IMR-90 (cell line): Measurements from ENCODE around the gene CDC14A. TPM values are rescaled to one million over a fixed set of nuclear protein-coding genes. Genes with fewer than 3 reads are reported as not detected.
A peak's percentile ranks its signal among the peaks of the same experiment; 100 is the strongest.

Experiments
- ATAC-seq: fragments of 200-7000 bp; cut with Tn5 transposase; 2 replicates; pipeline ENCODE4 v1.9.1; 2020; ENCODE audit warnings: low read depth, mild to moderate bottlenecking, moderate library complexity
- BruUV-seq: library from RNA; stranded (reverse); fragments of 400-500 nt; replicated peaks from 2 replicates; lab custom pipeline; 2021; lab: Mats Ljungman, UMichigan
- CTCF ChIA-PET: fragments of 300-600 bp; formaldehyde crosslinking; extraction: SDS; loops from one replicate; lab custom pipeline; 2021; ENCODE audit warnings: antibody characterized with exemption; lab: Yijun Ruan, JAX
- POLR2A ChIA-PET: fragments of 300-600 bp; sonication (Branson Sonifier 250); formaldehyde crosslinking; loops from one replicate; lab custom pipeline; 2022; ENCODE audit warnings: antibody characterized with exemption; ENCODE audit not compliant: unreplicated experiment; lab: Charles Lee
- DNase-seq: peaks from one replicate; pipeline ENCODE4 v3.0.0; 2013
- H2AFZ ChIP-seq: replicated peaks from 2 replicates; pipeline ENCODE3; 2013; ENCODE audit warnings: low read length, mild to moderate bottlenecking; ENCODE audit not compliant: poor library complexity
- H2AK5ac ChIP-seq: 2 replicates; pipeline ENCODE4 v1.6.1; 2013; ENCODE audit warnings: low read depth, low read length, inconsistent platforms
- H2AK9ac ChIP-seq: replicated peaks from 2 replicates; pipeline ENCODE3; 2013; ENCODE audit warnings: mild to moderate bottlenecking, low read depth, low read length, moderate library complexity; ENCODE audit not compliant: poor library complexity
- H2BK120ac ChIP-seq: 2 replicates; pipeline ENCODE4 v1.6.1; 2013; ENCODE audit warnings: low read depth, low read length, inconsistent platforms
- H2BK15ac ChIP-seq: 3 replicates; pipeline ENCODE4 v1.6.1; 2013; ENCODE audit warnings: low read depth, low read length, inconsistent platforms
- H2BK20ac ChIP-seq: 2 replicates; pipeline ENCODE4 v1.6.1; 2013; ENCODE audit warnings: low read depth, mild to moderate bottlenecking, inconsistent platforms, low read length, moderate library complexity
- H2BK5ac ChIP-seq: 2 replicates; pipeline ENCODE4 v1.6.1; 2013; ENCODE audit warnings: mild to moderate bottlenecking, low read depth, low read length, inconsistent platforms; ENCODE audit not compliant: poor library complexity, severe bottlenecking
- H3K14ac ChIP-seq: replicated peaks from 2 replicates; pipeline ENCODE4 v1.6.1; 2013; ENCODE audit warnings: low read depth, low read length, inconsistent platforms
- H3K18ac ChIP-seq: 2 replicates; pipeline ENCODE4 v1.6.1; 2013; ENCODE audit warnings: low read depth, low read length, control low read depth
- H3K23ac ChIP-seq: 2 replicates; pipeline ENCODE4 v1.6.1; 2013; ENCODE audit warnings: low read depth, low read length, inconsistent platforms
- H3K27ac ChIP-seq: 2 replicates; pipeline ENCODE4 v1.5.1; 2013; ENCODE audit warnings: mild to moderate bottlenecking, control low read depth, low read length; ENCODE audit not compliant: insufficient read depth
- H3K27me3 ChIP-seq: 2 replicates; pipeline ENCODE4 v1.6.1; 2013; ENCODE audit warnings: low read length; ENCODE audit not compliant: control insufficient read depth, insufficient read depth
- H3K36me3 ChIP-seq: 2 replicates; pipeline ENCODE4 v1.6.1; 2013; ENCODE audit warnings: low read length, mixed read lengths; ENCODE audit not compliant: control insufficient read depth, insufficient read depth
- H3K4ac ChIP-seq: 2 replicates; pipeline ENCODE4 v1.6.1; 2013; ENCODE audit warnings: low read depth, low read length, inconsistent platforms
- H3K4me1 ChIP-seq: 2 replicates; pipeline ENCODE4 v1.6.1; 2013; ENCODE audit warnings: low read length, mixed read lengths; ENCODE audit not compliant: control insufficient read depth, insufficient read depth
- H3K4me2 ChIP-seq: 2 replicates; pipeline ENCODE4 v1.6.1; 2013; ENCODE audit warnings: low read depth, mild to moderate bottlenecking, control low read depth, low read length, moderate library complexity
- H3K4me3 ChIP-seq: 2 replicates; pipeline ENCODE4 v1.5.1; 2013; ENCODE audit warnings: low read depth, mild to moderate bottlenecking, control low read depth, low read length, moderate library complexity; ENCODE audit not compliant: insufficient read depth
- H3K56ac ChIP-seq: 2 replicates; pipeline ENCODE4 v1.6.1; 2013; ENCODE audit warnings: low read length, inconsistent platforms; ENCODE audit not compliant: insufficient read depth; ENCODE audit errors: extremely low read depth
- H3K79me1 ChIP-seq, 2 experiments: 2 replicates each; pipeline ENCODE4 v1.6.1; 2013; ENCODE audit warnings: low read length in 2 of 2, inconsistent platforms in 1 of 2, low read depth in 1 of 2
- H3K9ac ChIP-seq: 2 replicates; pipeline ENCODE4 v1.6.1; 2013; ENCODE audit warnings: low read depth, low read length, control low read depth
- H3K9me1 ChIP-seq: 2 replicates; pipeline ENCODE4 v1.6.1; 2013; ENCODE audit warnings: low read length, inconsistent platforms; ENCODE audit not compliant: insufficient read depth
- H3K9me3 ChIP-seq: 2 replicates; pipeline ENCODE4 v1.6.1; 2013; ENCODE audit warnings: low read length; ENCODE audit not compliant: control insufficient read depth, insufficient read depth
- H4K20me1 ChIP-seq: 2 replicates; pipeline ENCODE4 v1.6.1; 2013; ENCODE audit warnings: low read length, inconsistent platforms; ENCODE audit not compliant: insufficient read depth
- H4K5ac ChIP-seq: 2 replicates; pipeline ENCODE4 v1.6.1; 2013; ENCODE audit warnings: mild to moderate bottlenecking, low read depth, low read length, control low read depth
- H4K8ac ChIP-seq, 2 experiments: 2 replicates each; pipeline ENCODE4 v1.6.1; 2013; ENCODE audit warnings: low read depth in 2 of 2, low read length in 2 of 2, control low read depth in 1 of 2, inconsistent platforms in 1 of 2
- H4K91ac ChIP-seq: 2 replicates; pipeline ENCODE4 v1.6.1; 2013; ENCODE audit warnings: low read depth, low read length, inconsistent platforms; ENCODE audit not compliant: insufficient read depth
- BHLHE40 ChIP-seq: fragments of 150-350 bp; IDR thresholded peaks from 2 replicates; pipeline ENCODE4 v1.6.1; 2016; ENCODE audit warnings: mild to moderate bottlenecking, low read depth, low read length
- CEBPB ChIP-seq: IDR thresholded peaks from 2 replicates; pipeline ENCODE4 v1.6.1; 2012; ENCODE audit warnings: low read depth, low read length, improper control_type of control experiment
- FOS ChIP-seq: fragments of 150-350 bp; IDR thresholded peaks from 2 replicates; pipeline ENCODE4 v1.6.1; 2016; ENCODE audit warnings: low read depth, low read length
- NFE2L2 ChIP-seq: fragments of 150-350 bp; IDR thresholded peaks from 2 replicates; pipeline ENCODE4 v1.6.1; 2016; ENCODE audit warnings: low read depth, mild to moderate bottlenecking, low read length
- RCOR1 ChIP-seq: IDR thresholded peaks from 2 replicates; pipeline ENCODE4 v1.6.1; 2012; ENCODE audit warnings: mild to moderate bottlenecking, low read length, improper control_type of control experiment; ENCODE audit not compliant: insufficient replicate concordance
- WGBS, 2 experiments: methylation state at CpG; one replicate each; pipeline versions ENCODE4 v1.1.5 to v1.1.7; 2013; ENCODE audit warnings: missing lambda C conversion rate in 2 of 2; ENCODE audit not compliant: insufficient read length in 1 of 2; ENCODE audit errors: extremely low coverage in 2 of 2; 5-methylcytosine and 5-hydroxymethylcytosine counted together
- dilution Hi-C: fragments of 300-500 bp; cut with HindIII; formaldehyde crosslinking; loops from one replicate; pipeline ENCODE4 v1.14.3; 2018; ENCODE audit warnings: low sequenced_read_pairs; ENCODE audit not compliant: unreplicated experiment
- in situ Hi-C: fragments of 300-500 bp; cut with MboI; formaldehyde crosslinking; loops from 3 replicates; pipeline ENCODE4 v1.14.3; 2019; ENCODE audit warnings: low sequenced_read_pairs, inconsistent platforms, mixed read lengths
- intact Hi-C: fragments of 100-400 bp; cut with micrococcal nuclease; formaldehyde crosslinking; loops from 2 replicates; pipeline ENCODE4 v1.10.0; 2022
- polyA plus RNA-seq, 3 experiments: library from polyadenylated mRNA; depleted of rRNA; stranded (reverse); fragments of >200 nt; gene quantifications; 2 replicates each; pipeline ENCODE4 v1.2.3, GENCODE V29; 2012; ENCODE audit warnings: low replicate concordance in 1 of 3
- total RNA-seq: library from RNA; depleted of rRNA; stranded (reverse); fragments of >200 nt; gene quantifications from 2 replicates; pipeline ENCODE4 v1.2.3, GENCODE V29; 2012

The CDC14A gene
- total and polyA plus RNA-seq, 2 of the 4 experiments (the other 2 are of a cell fraction) = 1.7 to 3.0 TPM

- ChIA-PET POLR2A (no interaction called here), CTCF (interaction anchor here (1.2 kb wide), 1 partner anchor 13 kb away, joined by 3 read pairs; no protein-coding TSS in a partner anchor)
- no peak overlapping the region for H3K56ac ChIP-seq
- no peak overlapping the region for H2AFZ ChIP-seq
- H3K79me1 ChIP-seq = no peaks in the 10 kb centered on the region
- no peaks in the 10 kb centered on the region for H3K9me1 ChIP-seq
- H3K4me1 ChIP-seq = peaks cover 1% of the 10 kb centered on the region; the same call in 1 of the 2 replicates
- no peak overlapping the region for H3K4ac ChIP-seq
- H4K20me1 ChIP-seq = no peaks in the 10 kb centered on the region
- no peak overlapping the region for H3K18ac ChIP-seq
- in situ Hi-C loops = no loop called here
- H2BK15ac ChIP-seq = no peak overlapping the region
- no peak for ATAC-seq
- no peak overlapping the region for H2BK5ac ChIP-seq
- H3K9me3 ChIP-seq = no peaks in the 10 kb centered on the region
- H2AK5ac ChIP-seq = no peak overlapping the region
- dilution Hi-C loops = no loop called here
- H3K4me2 ChIP-seq = no peak overlapping the region
- TF ChIP-seq NFE2L2 = no peak
- no peak for TF ChIP-seq FOS
- no peak for TF ChIP-seq BHLHE40
- TF ChIP-seq CEBPB = peak; percentile 89
- no peak for TF ChIP-seq RCOR1
- BruUV-seq = no TSS peak
- no peak overlapping the region for H2BK120ac ChIP-seq
- no CpG with 5 or more reads among the region's 3 CpGs for WGBS, 2 experiments
- no peak overlapping the region for H4K8ac ChIP-seq
- H2AK9ac ChIP-seq = no peak overlapping the region
- DNase-seq = peak; percentile 23
- H4K91ac ChIP-seq = no peak overlapping the region
- intact Hi-C loops = no loop called here
- H4K5ac ChIP-seq = no peak overlapping the region
- H3K27me3 ChIP-seq = no peaks in the 10 kb centered on the region
- H3K14ac ChIP-seq = no peak overlapping the region
- peaks cover 11% of the 10 kb centered on the region for H3K36me3 ChIP-seq
- H3K4me3 ChIP-seq = no peak overlapping the region
- H3K27ac ChIP-seq = no peak overlapping the region
- no peak overlapping the region for H3K23ac ChIP-seq
- H2BK20ac ChIP-seq = no peak overlapping the region
- no peak overlapping the region for H3K9ac ChIP-seq
Measured at GRCh38 chr1:100502052-100502792, 149.9 kb downstream of the CDC14A start.
